Hematopoietic multipotent progenitor cell treated with erythropoietin and hydrocortisone succinate and interleukin-3 and kit ligand, for 4 days (in vitro differentiated cells): ENCODE measurements around the gene KCNMA1.
"Not testable (repeated sequence)": the region's sequence is repeated elsewhere in the genome, so short reads cannot be mapped to it uniquely, and the experiment has no call there.

Experiments
- DNase-seq: peaks from one replicate; pipeline ENCODE4 v3.0.0-alpha.2; 2015

Gene KCNMA1

GRCh38 chr10:77433546-77433945 is 204.1 kb downstream of the KCNMA1 start:
- no peak for DNase-seq

DNA sequence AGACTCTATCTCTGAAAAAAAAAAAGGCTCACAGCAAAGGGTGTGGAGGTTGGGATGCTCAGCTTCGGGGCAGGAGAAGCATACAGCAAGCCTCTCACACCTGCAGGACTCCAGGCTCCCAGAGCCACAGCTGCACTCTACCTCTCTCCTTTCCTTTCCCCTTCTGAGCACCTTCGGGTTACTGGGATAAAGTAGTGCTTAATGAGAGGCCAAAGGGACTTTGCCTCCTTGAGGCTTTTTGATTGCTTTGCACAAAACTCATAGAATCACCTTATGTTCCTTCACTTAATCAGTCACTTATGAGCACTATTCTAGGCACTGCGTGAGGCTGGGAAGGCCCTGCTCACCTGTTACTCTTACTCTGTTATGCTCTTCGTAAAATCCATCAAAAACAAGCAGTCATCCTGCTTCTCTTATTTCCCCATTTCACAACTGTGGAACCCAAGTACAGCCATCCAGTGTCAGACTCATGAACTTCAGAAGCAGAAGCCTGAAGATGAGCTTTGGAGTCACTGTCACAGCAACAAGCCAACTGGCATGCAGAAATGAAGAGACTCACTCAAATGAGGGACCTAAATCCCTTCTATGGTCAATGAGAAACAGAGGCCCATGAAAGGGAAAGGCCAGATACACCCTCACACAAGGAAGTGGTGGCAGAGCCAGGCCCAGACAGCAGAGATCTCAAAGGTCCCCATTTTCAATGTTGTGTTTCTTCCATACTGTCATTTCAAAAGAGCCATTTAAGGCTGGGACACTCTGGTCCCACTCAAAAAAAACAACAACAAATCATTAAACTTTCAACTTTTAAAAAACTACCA is 205.4 kb downstream of the KCNMA1 start:
- DNase-seq, result no peak

DNA sequence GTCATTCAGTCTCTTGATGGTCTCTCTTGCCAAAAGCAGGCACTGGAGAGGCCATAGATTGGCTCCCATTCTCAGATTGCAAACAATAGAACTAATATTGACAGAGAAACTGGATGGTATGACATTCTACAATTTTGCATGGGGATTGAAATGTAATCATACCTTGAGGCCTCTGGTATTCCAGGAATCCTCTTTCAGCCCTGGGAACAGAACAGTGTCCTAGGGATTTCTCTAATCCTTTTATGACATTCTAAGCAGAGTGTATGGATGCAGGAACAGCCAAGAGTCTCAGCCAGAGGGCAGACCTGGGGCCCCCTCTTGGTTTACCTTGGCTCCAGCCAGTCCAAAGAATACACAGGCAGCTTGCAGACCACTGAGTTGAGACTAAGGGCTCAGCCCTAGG is 206.4 kb downstream of the KCNMA1 start:
- DNase-seq, result no peak

DNA sequence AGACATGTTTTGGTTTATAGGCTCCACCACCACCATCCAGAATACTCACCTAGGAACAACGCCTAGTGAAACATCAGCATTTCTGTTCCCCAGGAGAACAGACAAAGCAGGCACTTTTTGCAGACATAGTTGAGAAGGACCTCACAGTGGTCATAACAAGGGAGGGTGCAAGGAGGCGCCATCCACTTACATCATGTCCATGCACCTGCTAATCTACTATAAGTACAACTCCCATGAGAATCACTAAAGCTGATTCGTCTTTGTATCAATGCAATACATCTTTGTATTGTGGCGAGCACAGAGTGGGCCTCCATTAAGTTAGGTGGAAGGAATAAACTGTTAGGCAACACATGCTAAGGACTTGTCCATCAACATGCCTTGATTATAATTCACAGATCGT is 207.1 kb downstream of the KCNMA1 start:
- DNase-seq, result no peak

DNA sequence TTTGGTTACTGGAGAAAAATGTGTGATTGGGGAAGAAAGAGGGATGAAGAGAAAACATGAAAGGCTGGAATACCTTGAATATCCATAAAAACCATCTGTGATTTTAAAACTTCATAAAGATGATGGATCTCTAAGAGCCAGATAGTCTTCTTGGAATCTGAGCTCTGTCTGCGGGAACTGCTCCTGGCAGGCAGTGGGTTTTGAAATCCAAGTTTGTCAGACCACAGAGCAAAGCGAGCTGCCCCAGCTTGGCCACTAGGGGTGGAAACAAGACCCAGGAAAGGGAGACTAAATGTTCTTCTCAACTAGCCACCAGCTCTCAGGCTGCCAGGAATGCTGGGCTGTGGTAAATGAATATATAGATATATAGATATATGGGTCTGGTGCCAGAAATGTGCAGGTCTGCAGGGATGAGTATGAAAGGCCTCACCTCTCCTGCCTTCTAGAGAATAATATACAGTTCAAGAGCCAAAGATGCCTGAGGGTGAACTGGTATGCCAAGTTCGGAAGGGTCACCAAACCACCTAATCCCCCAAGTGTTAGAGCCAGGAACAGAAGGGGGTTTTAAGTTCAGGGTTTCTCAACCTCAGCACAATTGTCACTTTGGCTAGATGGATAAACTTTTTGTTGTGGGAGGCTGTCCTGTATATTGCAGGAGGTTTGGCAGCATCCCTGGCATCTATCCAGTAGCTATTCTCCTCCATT is 208.8 kb downstream of the KCNMA1 start:
- DNase-seq, result peak; percentile 36

- no peak for DNase-seq
Observed at GRCh38 chr10:77424257-77424656, 213.4 kb downstream of the KCNMA1 start.

GRCh38 chr10:77422491-77423338 is 214.9 kb downstream of the KCNMA1 start:
- peak; percentile 73 for DNase-seq

DNA sequence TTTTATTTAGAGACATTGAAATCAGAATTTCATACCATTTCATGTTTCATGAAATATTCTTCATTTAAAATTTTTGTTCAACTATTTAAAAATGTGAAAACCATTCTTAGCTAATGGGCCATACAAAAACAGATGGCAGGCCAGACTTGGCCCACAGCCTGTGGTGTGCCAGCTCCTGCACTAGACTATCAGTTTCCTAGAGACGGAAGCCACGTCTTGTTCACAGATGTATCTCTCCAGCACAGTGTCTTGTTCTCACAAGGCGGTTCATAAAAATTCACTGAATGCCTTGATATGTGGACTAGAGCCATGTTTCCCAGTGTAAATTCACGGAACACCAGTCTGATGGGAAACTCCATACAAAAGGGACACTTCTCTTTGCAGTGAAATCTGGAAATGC is 216.0 kb downstream of the KCNMA1 start:
- DNase-seq, result peak; percentile 10

GRCh38 chr10:77420947-77421523 is 216.6 kb downstream of the KCNMA1 start:
- DNase-seq, result no peak

GRCh38 chr10:77419979-77420378 is 217.6 kb downstream of the KCNMA1 start:
- no peak for DNase-seq

GRCh38 chr10:77419056-77419455 is 218.6 kb downstream of the KCNMA1 start:
- no peak for DNase-seq

DNA sequence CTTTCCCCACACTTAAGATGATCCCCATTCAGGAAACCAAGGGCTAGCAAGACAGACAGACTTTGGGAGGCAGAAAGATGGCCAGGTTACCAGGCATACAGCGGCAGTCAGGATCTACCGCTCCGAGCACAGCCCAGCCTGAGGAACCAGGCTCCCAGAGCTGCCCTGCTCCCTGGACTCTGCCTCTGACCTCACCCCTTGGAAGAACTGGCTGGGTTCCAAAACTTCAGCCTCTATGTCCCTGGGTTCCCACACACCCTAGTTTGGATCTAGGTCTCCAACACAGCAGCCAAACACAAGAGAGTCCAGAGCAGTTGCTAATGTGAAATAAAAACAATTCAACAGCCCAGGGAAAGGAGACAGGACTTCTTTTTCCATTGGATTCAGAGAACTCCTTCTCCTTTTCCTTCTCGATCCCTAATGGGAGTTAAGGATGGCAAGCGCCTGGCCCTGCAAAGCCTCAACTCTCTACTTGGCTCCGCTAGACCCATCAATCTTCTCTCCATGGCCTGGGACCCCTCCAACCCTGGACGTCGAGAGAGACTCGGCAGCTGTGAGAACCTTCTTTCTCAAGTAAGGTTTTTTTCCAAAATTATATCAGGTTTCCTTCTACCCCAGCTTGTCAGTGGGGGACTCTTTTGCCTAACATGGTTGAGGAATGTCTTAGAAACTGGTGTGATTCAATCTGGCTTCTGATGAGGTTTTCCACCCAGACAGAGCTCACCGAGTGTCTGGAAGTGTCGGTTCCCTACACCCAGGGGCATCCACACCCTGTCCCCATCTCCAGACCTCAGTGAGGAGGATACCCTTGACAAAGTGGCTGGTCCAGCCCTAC is 219.6 kb downstream of the KCNMA1 start:
- no peak for DNase-seq

DNA sequence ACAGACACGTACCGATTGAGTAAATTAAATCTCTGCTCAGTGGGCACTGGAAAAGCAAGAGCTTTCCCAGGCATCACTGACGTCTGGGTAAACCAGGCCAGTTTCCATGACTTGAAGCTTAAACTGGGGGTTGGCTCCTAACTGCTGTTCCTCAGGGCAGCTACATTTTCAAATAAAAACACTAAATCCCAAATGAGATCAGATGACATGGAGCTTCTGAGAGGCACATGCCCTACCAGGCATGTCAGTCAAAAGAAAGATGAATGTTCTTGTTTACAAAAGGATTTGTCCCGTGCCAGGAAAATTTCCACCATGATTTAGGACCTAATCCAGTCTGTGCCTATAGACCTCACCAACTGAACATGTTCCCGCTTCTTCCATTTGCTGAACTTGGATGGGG is 220.2 kb downstream of the KCNMA1 start:
- DNase-seq, result no peak

DNA sequence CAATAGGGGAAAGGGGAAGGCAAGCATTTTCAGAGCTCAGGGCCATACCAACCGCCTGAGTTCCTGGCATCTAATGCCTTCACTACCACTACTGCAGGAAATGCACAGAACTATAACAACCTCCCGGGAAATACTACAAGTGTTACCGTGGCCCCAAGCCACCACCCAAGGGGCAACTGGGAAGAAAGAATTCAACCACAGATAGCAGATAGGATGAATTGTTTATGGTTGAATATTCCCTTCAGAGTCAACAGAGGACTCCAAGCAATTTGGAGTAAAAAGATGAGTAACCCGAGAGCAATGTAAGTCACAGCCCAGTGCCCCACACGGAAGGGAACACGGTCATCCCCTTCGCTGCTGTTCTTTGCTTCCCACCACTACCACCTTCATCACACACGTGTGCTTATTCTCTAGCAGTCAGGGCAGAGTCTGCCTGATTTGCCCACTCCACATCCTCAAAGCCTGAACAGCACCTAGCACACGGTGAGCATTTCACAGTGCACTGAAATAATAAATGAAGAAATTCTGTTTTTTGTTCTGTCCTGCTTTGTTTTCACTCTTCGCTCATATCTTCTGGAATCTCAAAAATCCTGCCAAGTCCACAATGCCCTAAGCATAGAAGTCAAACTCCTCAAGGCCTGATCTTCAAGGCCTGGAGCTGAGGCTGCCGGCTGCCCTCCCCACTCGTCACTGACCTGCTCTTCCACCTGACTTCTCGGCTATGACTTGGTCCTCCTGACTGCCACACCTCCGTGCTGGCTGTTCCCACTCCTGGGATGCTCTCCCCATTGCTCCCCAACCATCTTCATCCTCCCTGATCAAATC is 221.1 kb downstream of the KCNMA1 start:
- DNase-seq, result no peak

DNA sequence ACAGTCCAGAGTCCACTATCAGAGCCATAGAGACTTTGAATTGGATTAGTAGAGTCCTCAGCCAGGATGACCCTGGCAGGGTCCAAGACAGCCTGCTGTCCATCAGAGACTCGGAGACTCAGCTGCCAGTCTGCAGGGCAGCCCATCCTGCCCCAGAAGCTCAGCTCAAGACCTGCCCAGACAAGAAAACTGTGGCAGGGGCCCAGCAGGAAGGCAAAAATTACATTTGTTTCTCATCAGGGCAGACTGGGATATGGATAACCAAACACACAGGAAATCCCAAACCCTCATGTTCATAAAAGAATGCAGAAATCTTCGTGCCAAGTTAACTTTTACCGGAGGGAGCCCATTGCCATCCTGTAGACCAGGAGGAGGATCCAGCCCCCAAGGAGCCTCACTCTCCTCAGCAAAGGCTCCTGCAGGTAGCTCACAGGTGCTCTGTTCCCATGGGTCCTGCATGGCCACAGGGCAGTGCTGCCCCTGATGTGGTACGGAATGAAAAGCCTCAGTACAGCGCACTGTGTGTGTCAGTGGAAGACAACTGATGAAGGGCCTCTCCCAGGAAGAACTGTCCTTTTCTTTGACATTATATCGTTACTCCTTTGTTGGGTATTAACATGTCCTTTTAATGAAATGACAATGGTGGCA is 222.2 kb downstream of the KCNMA1 start:
- no peak for DNase-seq

DNA sequence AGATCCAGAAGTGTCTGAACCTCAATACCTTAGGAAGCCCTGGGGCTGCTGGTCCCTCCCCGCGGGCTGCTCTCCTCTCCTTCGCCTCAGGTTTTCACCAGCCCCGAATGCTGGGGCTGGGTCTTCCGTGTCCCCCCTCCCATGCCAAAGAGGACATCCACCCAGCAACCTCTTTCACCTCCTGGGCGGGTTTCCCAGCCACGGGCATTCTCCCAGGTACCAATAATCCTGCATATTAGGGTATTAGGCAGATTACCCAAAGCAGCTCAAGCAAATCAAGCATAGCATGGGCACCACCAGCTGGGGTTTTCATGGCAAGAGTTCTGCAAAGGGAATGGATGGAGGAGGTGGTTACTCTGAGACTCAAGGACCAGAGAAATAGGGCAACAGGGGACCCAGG is 224.4 kb downstream of the KCNMA1 start:
- DNase-seq, result no peak

DNA sequence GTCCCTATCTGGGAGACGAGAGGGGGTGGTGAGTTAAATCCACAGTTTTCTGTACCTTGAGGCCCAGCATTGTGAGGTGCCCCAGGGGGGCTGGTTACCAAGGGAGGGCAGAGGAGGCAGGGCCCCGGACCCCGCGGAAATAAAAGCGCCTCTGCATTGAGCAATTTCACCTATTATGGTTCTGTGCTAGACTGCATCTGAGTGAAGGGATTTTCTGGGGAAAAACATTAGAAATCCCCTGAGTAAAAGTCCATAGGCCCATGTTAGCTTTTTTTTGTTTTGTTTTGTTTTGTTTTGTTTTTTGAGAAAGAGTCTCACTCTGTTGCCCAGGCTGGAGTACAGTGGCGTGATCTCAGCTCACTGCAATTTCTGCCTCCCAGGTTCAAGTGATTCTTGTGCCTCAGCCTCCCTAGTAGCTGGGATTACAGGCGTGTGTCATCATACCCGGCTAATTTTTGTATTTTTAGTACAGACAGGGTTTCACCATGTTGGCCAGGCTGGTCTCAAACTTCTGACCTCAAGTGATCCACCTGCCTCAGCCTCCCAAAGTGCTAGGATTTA is 225.0 kb downstream of the KCNMA1 start:
- not testable (repeated sequence) for DNase-seq

DNA sequence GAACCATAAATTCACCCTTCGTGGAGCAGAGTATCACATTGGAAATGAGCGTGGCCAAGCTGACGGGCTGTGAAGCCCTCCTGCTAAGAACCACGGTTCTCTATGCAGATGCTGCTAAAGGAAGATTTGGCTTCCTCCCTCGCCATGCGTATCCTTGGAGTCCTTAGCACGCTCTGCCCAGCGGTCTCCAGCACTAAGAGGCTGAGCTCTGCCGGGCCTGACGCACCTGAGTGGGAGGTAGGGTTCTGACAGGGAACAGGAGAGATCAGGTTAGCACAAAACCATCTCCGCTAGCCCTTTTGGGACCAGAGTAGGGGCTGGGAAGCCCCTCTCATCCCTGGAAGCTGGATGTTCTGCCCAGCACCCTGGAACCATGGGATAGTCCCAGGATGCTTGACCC is 225.8 kb downstream of the KCNMA1 start:
- no peak for DNase-seq

DNA sequence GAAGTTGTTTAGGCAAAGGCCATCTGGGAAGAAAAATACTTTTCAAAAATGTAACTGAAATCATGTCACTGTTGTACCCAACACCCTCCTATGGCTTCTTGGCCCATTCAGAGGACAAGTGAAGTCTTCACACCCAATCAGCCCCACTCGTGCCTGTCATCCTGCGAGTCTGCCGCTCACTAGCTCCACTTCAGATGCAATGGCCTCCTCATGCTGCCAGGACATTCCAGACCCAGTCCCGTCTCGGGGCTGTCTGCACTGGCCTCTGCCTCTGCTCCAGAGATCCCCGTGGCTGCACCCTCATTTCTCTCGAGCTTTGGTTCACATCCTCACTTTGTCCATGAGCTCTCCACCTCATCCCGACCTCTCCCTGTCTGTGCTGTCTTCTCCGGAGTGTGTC is 227.1 kb downstream of the KCNMA1 start:
- no peak for DNase-seq

DNA sequence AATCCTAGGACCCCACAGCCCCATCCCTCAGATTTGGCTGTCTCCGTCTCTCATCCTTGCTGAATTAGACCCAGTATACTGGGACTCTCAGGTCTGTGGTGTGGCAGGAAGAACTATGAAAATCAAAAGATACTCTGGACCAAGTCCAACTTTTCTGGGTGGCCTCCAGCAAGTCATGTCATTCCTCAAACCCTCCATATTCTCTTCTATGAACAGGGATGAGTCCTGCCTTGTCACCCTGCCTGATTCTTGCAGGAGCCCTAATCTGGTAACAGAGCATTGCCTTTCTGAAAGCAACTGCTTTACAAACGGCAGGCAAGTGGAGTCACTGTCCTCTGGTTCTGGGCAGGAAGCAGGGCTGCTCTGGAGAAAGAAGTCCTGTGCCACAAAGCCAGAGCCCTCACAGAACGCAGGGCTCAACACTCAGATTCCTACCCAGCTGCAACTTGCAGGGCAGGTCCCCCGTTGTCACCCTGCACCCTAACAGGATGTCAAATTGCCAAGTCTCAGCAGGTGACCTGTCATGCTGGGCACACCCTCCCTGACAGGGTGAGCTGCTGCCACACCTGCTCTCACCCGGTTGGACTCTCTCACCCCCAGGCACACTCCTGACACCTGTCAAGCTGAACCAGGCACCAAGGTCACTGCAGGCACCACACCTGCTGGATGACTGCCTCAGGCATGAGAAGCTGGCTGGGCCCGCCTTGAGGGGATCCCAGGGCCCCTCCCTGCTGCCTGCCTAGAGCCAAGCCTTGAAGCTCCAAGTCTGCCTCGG is 227.7 kb downstream of the KCNMA1 start:
- no peak for DNase-seq
